Keratinocyte (primary cell): ENCODE data around the gene HOXD8. TPM values are rescaled to one million over a fixed set of nuclear protein-coding genes. Genes with fewer than 3 reads are reported as not detected.

Experiments used
- DNase-seq: peaks from one replicate; pipeline ENCODE4 v3.0.0-alpha.2; 2011; ENCODE audit warnings: low read depth, missing footprints, low spot score
- FAIRE-seq: peaks from 2 replicates; lab custom pipeline; 2011; peaks lifted over from hg19 to GRCh38; lab: Jason Lieb, UNC
- H2AFZ ChIP-seq: 2 replicates; pipeline ENCODE4 v1.6.0; 2012; ENCODE audit warnings: low read length, control low read depth, inconsistent platforms; ENCODE audit not compliant: control insufficient read depth
- H3K27ac ChIP-seq: 2 replicates; pipeline ENCODE4 v1.5.1; 2011; ENCODE audit warnings: low read length; ENCODE audit not compliant: control insufficient read depth, insufficient read depth
- H3K27me3 ChIP-seq: 3 replicates; pipeline ENCODE4 v1.6.0; 2011; ENCODE audit warnings: low read length; ENCODE audit not compliant: control insufficient read depth, insufficient read depth; ENCODE audit errors: extremely low read depth
- H3K36me3 ChIP-seq, 2 experiments: 2 replicates in 1 of 2; 3 replicates in 1 of 2; pipeline ENCODE4 v1.5.1; 2011; ENCODE audit warnings: low read length in 2 of 2, mild to moderate bottlenecking in 1 of 2; ENCODE audit not compliant: control insufficient read depth in 2 of 2, insufficient read depth in 2 of 2; ENCODE audit errors: extremely low read depth in 1 of 2
- H3K4me1 ChIP-seq: 3 replicates; pipeline ENCODE4 v1.5.1; 2011; ENCODE audit warnings: low read length; ENCODE audit not compliant: control insufficient read depth, insufficient read depth; ENCODE audit errors: extremely low read depth
- H3K4me2 ChIP-seq: 3 replicates; pipeline ENCODE4 v1.6.0; 2011; ENCODE audit warnings: low read depth, low read length; ENCODE audit not compliant: control insufficient read depth, insufficient read depth; ENCODE audit errors: extremely low read depth
- H3K4me3 ChIP-seq, 3 experiments: fragments of 200-600 bp in 1 of 3; sonication (generic) in 1 of 3; 2 replicates in 2 of 3; 3 replicates in 1 of 3; pipeline ENCODE4 v1.5.1; 2011 to 2016; ENCODE audit warnings: low read length in 3 of 3, mild to moderate bottlenecking in 3 of 3, control low read depth in 2 of 3, inconsistent platforms in 1 of 3, low read depth in 1 of 3, mixed read lengths in 1 of 3, mixed run types in 1 of 3, moderate library complexity in 1 of 3; ENCODE audit not compliant: control insufficient read depth in 2 of 3, insufficient read depth in 2 of 3; ENCODE audit errors: extremely low read depth in 1 of 3
- H3K79me2 ChIP-seq: 2 replicates; pipeline ENCODE4 v1.6.0; 2012; ENCODE audit warnings: low read length; ENCODE audit not compliant: control insufficient read depth, insufficient read depth
- H3K9ac ChIP-seq: 3 replicates; pipeline ENCODE4 v1.6.0; 2011; ENCODE audit warnings: low read length; ENCODE audit not compliant: control insufficient read depth, insufficient read depth; ENCODE audit errors: extremely low read depth
- H3K9me1 ChIP-seq: 3 replicates; pipeline ENCODE4 v1.6.0; 2011; ENCODE audit warnings: low read length; ENCODE audit not compliant: control insufficient read depth, insufficient read depth; ENCODE audit errors: extremely low read depth
- H3K9me3 ChIP-seq: 2 replicates; pipeline ENCODE4 v1.5.1; 2012; ENCODE audit warnings: low read depth, low read length; ENCODE audit not compliant: control insufficient read depth
- H4K20me1 ChIP-seq: 3 replicates; pipeline ENCODE4 v1.6.0; 2011; ENCODE audit warnings: low read length; ENCODE audit not compliant: control insufficient read depth, insufficient read depth; ENCODE audit errors: extremely low read depth
- EZH2 ChIP-seq: IDR thresholded peaks from one replicate; pipeline ENCODE4 v1.6.1; 2012; ENCODE audit warnings: inconsistent platforms, mild to moderate bottlenecking, low read length, moderate library complexity
- dilution Hi-C: fragments of 300-500 bp; cut with MboI; formaldehyde crosslinking; loops from one replicate; pipeline ENCODE4 v1.7.0; 2020; ENCODE audit warnings: low sequenced_read_pairs; ENCODE audit not compliant: extremely low pct_ligation_motif_present
- polyA plus RNA-seq, 5 experiments: library from polyadenylated mRNA; depleted of rRNA in 3 of 5; stranded (reverse) in 3 of 5; stranded (forward) in 1 of 5; unstranded in 1 of 5; fragments of >200 nt; gene quantifications; 1 replicate in 1 of 5; 2 replicates in 3 of 5; 3 replicates in 1 of 5; pipeline versions ENCODE4 v1.2.1 to v1.2.3, GENCODE V29; 2011 to 2012; ENCODE audit warnings: missing spikeins in 2 of 5, low read depth in 1 of 5, low replicate concordance in 1 of 5
- TF ChIP-seq, protein P1 (sequence below), 3 experiments: IDR thresholded peaks in 1 of 3; conservative IDR thresholded peaks in 1 of 3; optimal IDR thresholded peaks in 1 of 3; 2 replicates in 2 of 3; 3 replicates in 1 of 3; pipeline versions ENCODE3 to v1.5.1; 2011; ENCODE audit warnings: low read length in 3 of 3, mild to moderate bottlenecking in 3 of 3, moderate library complexity in 2 of 3, control low read depth in 1 of 3, inconsistent platforms in 1 of 3; ENCODE audit not compliant: insufficient read depth in 2 of 3; ENCODE audit errors: extremely low read depth in 1 of 3

Gene HOXD8
- polyA plus RNA-seq, 1 donor (not counting 4 experiments of a cell fraction or from before 2014, with no cell fraction given), result not detected

DNA sequence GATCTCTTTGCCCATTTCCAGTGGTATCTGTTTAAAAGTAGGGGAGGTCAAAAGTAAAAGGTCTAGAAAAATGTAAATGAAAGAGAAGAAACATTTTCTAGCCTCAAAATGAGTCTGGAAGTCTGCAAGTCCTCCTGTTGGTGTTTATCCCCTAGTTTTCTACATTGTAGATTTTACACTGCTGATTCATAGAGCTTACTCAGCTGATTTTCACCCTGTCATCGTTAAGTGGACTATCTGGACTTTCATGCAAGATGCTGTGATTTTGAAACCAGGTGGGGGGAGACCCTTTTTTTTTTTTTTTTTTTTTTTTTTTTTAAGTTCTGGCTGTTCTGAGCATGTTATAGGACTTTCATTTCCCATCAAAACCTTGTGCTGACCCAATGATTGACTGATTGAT lies 37.9 kb downstream of the HOXD8 start:
- Histone ChIP-seq H3K4me3 (no peak overlapping the region), H3K9me1 (no peaks in the 10 kb centered on the region), H3K4me2 (no peak overlapping the region), H3K27ac (no peak overlapping the region), H3K9ac (no peak overlapping the region), H3K9me3 (peaks cover 5% of the 10 kb centered on the region), H4K20me1 (no peaks in the 10 kb centered on the region), H2AFZ (no peak overlapping the region), H3K4me1 (no peaks in the 10 kb centered on the region), H3K36me3 (no peaks in the 10 kb centered on the region), H3K79me2 (no peaks in the 10 kb centered on the region), H3K27me3 (peaks cover 74% of the 10 kb centered on the region)
- DNase-seq (no peak), FAIRE-seq (no peak)
- dilution Hi-C loops, result loop anchor here (25.0 kb wide), 1 partner anchor 470 kb away; no protein-coding TSS in a partner anchor
- TF ChIP-seq, protein P1, sequence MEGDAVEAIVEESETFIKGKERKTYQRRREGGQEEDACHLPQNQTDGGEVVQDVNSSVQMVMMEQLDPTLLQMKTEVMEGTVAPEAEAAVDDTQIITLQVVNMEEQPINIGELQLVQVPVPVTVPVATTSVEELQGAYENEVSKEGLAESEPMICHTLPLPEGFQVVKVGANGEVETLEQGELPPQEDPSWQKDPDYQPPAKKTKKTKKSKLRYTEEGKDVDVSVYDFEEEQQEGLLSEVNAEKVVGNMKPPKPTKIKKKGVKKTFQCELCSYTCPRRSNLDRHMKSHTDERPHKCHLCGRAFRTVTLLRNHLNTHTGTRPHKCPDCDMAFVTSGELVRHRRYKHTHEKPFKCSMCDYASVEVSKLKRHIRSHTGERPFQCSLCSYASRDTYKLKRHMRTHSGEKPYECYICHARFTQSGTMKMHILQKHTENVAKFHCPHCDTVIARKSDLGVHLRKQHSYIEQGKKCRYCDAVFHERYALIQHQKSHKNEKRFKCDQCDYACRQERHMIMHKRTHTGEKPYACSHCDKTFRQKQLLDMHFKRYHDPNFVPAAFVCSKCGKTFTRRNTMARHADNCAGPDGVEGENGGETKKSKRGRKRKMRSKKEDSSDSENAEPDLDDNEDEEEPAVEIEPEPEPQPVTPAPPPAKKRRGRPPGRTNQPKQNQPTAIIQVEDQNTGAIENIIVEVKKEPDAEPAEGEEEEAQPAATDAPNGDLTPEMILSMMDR (optimal IDR thresholded peaks at IDR 0.05 in 1 of 3, IDR thresholded peaks at IDR 0.05 in 1 of 3, conservative IDR thresholded peaks at IDR 0.05 in 1 of 3; ENCODE audit: extremely low read depth in 1 of 3, insufficient read depth in 2 of 3, low read length in 3 of 3), result no peak
- no peak for TF ChIP-seq EZH2

DNA sequence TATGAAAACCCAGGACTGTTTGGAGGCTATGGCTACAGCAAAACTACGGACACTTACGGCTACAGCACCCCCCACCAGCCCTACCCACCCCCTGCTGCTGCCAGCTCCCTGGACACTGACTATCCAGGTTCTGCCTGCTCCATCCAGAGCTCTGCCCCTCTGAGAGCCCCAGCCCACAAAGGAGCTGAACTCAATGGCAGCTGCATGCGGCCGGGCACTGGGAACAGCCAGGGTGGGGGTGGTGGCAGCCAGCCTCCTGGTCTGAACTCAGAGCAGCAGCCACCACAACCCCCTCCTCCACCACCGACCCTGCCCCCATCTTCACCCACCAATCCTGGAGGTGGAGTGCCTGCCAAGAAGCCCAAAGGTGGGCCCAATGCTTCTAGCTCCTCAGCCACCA lies 39.7 kb downstream of the HOXD8 start:
- no peak overlapping the region for H3K27ac ChIP-seq
- H3K9me3 ChIP-seq, result peaks cover 7% of the 10 kb centered on the region
- no peak overlapping the region for H3K9ac ChIP-seq
- H3K27me3 ChIP-seq, result peaks cover 74% of the 10 kb centered on the region
- H3K4me3 ChIP-seq, result no peak overlapping the region
- dilution Hi-C loops, result loop anchor here (25.0 kb wide), 1 partner anchor 468 kb away; no protein-coding TSS in a partner anchor
- no peak overlapping the region for H2AFZ ChIP-seq
- FAIRE-seq (no peak), DNase-seq (no peak)
- no peaks in the 10 kb centered on the region for H3K79me2 ChIP-seq
- no peaks in the 10 kb centered on the region for H3K36me3 ChIP-seq
- H3K4me2 ChIP-seq, result no peak overlapping the region
- no peak for TF ChIP-seq EZH2
- TF ChIP-seq, protein P1 (optimal IDR thresholded peaks at IDR 0.05 in 1 of 3, IDR thresholded peaks at IDR 0.05 in 1 of 3, conservative IDR thresholded peaks at IDR 0.05 in 1 of 3; ENCODE audit: extremely low read depth in 1 of 3, insufficient read depth in 2 of 3, low read length in 3 of 3), result no peak
- no peaks in the 10 kb centered on the region for H3K4me1 ChIP-seq
- no peaks in the 10 kb centered on the region for H4K20me1 ChIP-seq
- no peaks in the 10 kb centered on the region for H3K9me1 ChIP-seq
